GM19438 (cell line): Measurements from ENCODE around the gene RHPN2.
"Not testable (repeated sequence)": the region's sequence is repeated elsewhere in the genome, so short reads cannot be mapped to it uniquely, and the experiment has no call there.

ENCODE experiments used
- ATAC-seq: cut with Tn5 transposase; IDR thresholded peaks from one replicate; pipeline ENCODE4 v1.9.1; 2021; ENCODE audit warnings: low read depth; ENCODE audit not compliant: unreplicated experiment

RHPN2 gene

GRCh38 chr19:32979807-32980206, 84.9 kb downstream of the RHPN2 start:
- ATAC-seq: not testable (repeated sequence)

GRCh38 chr19:32977813-32978212, 86.9 kb downstream of the RHPN2 start:
- ATAC-seq: not testable (repeated sequence)

GRCh38 chr19:32977280-32977679, 87.4 kb downstream of the RHPN2 start:
- no peak for ATAC-seq

DNA sequence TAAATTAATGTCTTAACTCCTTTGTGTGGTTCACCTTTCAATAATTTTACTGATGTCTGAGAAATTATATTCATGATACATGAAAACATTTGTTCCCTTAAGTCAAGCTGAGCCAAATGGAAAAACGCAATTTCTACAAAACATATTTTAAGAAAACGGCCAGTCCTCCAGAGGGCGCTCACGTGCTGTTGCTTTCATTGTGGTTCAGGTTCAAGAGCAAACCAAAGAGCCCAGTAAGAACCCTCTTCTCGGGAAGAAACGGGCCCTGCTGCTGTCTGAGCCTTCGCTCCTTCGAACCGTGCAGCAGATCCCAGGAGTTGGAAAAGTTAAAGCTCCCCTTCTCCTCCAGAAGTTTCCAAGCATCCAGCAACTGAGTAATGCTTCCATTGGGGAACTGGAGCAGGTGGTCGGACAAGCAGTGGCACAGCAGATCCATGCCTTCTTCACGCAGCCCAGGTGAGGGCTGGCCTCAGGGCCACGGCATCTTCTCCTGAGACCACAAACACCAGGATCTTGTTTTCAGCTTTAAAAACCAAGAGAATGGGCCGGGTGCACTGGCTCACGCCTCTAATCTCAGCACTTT, 88.4 kb downstream of the RHPN2 start:
- ATAC-seq: no peak

GRCh38 chr19:32971715-32972540, 92.8 kb downstream of the RHPN2 start, which contains the start of the genes CEP89 and FAAP24:
CEP89 (minus strand) TSS chr19:32971958; CDS start chr19:32971874, 84 bp downstream.
FAAP24 (plus strand) TSS chr19:32972242; CDS start chr19:32973197, 955 bp downstream.
- peak; percentile 99 for ATAC-seq

- ATAC-seq: no peak
Observed at GRCh38 chr19:32971012-32971595, 93.6 kb downstream of the RHPN2 start.

DNA sequence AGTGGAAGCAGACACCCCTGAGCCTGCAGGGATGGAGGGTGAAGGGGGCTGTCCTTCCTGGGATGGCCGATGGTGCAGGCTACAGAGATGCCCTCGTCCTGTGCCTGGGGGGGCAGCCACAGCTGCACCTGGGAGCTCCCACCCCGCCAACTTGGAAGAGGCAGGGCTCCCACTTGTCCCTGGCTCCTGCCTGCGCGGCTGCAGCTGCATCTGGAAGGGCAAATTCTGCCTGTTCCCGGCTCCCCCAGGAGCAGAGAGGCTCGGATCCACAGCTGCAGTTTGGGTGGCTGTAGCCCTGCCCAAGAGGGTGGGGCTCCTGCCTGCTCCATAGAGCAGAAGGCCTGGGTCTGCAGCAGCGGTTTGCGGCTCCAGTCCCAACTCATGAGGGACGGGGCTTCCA, 95.1 kb downstream of the RHPN2 start:
- no peak for ATAC-seq

GRCh38 chr19:32966750-32967149, 97.9 kb downstream of the RHPN2 start:
- no peak for ATAC-seq

DNA sequence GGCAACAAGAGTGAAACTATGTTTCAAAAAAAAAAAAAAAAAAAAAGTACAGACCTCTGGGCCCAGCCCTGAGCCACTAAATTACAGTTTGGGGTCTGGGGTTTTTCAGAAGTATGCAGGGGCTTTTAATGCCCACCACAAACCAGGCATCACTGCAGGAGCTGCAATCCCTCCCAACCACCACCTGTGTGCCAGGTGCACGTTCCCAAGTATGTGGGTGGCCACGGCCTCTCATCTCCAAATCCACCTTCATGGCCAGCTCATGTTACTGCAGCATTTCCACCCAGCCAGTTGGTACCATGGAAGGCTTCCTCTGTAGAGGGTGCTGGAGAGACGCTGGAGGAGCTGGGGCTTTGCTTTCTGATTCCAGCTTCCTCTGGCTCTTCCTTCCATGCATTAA, 119.4 kb downstream of the RHPN2 start:
- no peak for ATAC-seq

DNA sequence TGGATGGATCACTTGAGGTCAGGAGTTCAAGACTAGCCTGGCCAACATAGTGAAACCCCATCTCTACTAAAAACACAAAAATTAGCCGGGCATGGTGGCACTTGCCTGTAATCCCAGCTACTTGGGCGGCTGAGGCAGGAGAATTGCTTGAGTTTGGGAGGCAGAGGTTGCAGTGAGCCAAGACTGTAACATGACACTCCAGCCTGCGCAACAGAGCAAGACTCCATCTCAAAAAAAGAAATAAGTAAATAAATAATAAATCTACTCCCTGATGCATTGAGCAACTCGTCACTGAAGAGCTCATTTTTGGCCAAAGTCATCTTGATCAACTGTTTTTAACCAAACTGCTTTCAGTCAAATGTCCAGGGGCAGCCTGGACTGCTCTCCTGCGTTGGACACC, 123.4 kb downstream of the RHPN2 start:
- ATAC-seq: not testable (repeated sequence)

DNA sequence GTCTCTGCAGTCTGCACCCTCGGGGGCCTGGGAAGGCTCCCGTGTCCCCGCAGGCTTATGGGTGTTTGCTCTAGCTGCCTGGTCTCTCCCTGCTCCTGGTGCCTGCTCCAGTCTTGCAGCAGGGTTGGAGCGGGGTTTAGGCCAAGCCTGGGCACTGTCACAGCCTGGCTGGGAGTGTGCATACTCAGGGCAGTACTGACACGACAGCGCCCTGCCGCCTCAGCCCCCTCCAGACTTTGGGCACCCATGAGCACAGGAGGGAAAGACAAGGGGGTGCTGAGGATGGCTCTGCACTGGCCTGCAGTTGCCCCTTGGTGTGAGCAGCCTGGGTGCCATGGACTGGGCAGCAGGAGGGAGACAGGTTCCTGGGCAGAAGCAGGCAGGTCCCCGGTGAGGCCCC, 128.6 kb downstream of the RHPN2 start:
- no peak for ATAC-seq

GRCh38 chr19:32935629-32936028, 129.1 kb downstream of the RHPN2 start:
- ATAC-seq: no peak

- ATAC-seq: no peak
Observed at GRCh38 chr19:32933571-32933970, 131.1 kb downstream of the RHPN2 start.

DNA sequence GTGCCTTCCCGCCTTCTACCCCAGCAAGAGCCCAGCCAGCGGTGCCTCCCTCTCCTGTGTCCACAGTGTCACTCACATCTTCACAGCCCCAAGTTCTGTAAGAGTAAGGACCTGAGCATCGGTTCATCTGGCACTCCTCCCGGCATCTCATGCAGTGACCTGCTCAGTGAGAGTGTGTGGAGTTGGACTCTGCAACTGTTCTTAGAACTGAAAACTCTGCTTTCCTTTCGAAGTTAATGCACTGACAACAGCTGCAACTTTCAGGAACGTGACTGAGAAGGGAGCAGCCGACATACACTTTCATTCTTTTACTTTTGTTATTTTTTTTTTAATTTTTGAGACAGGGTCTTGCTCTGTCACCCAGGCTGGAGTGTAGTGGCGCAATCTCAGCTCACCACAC, 134.1 kb downstream of the RHPN2 start:
- no peak for ATAC-seq

GRCh38 chr19:32928806-32929205, 135.9 kb downstream of the RHPN2 start:
- no peak for ATAC-seq
